Upper lobe of left lung (tissue), 6 donors: ENCODE data around the gene PRR7. TPM values are rescaled to one million over a fixed set of nuclear protein-coding genes. Genes with fewer than 3 reads are reported as not detected.

Experiments
- ATAC-seq, 2 donors: fragments of 200-7000 bp; cut with Tn5 transposase; one replicate each; pipeline ENCODE4 v1.9.1; 2022; ENCODE audit warnings: mild to moderate bottlenecking in 2 of 2, moderate library complexity in 2 of 2; ENCODE audit not compliant: low FRiP score in 2 of 2
- DNase-seq, 2 donors: peaks; one replicate each; pipeline ENCODE4 v3.0.0-alpha.2; 2019 to 2020
- H3K27ac ChIP-seq, 4 donors: fragments of 200-600 bp; sonication (generic); one replicate each; pipeline ENCODE4 v1.5.1; 2016 to 2019
- H3K27me3 ChIP-seq, 4 donors: fragments of 200-600 bp; sonication (generic); one replicate each; pipeline ENCODE4 v1.5.1; 2017 to 2019
- H3K36me3 ChIP-seq, 4 donors: fragments of 200-600 bp; sonication (generic); one replicate each; pipeline ENCODE4 v1.5.1; 2016 to 2019
- H3K4me1 ChIP-seq, 4 donors: fragments of 200-600 bp; sonication (generic); one replicate each; pipeline ENCODE4 v1.5.1; 2018 to 2019
- H3K4me3 ChIP-seq, 4 donors: fragments of 200-600 bp; sonication (generic); one replicate each; pipeline ENCODE4 v1.5.1; 2017 to 2019; ENCODE audit warnings: mild to moderate bottlenecking in 2 of 4, moderate library complexity in 1 of 4
- H3K9me3 ChIP-seq, 4 donors: fragments of 200-600 bp; sonication (generic); one replicate each; pipeline ENCODE4 v1.5.1; 2018 to 2019
- CTCF ChIP-seq, 6 experiments: fragments of 450-650 bp in 4 of 6; fragments of 200-600 bp in 2 of 6; sonication (generic) in 2 of 6; IDR thresholded peaks; one replicate each; pipeline ENCODE4 v1.5.1; 2016 to 2019; ENCODE audit warnings: antibody characterized with exemption in 6 of 6
- EP300 ChIP-seq, 4 donors: sonication (generic); formaldehyde crosslinking; IDR thresholded peaks; one replicate each; pipeline ENCODE4 v1.5.1; 2017; ENCODE audit warnings: antibody characterized with exemption in 4 of 4, control low read depth in 2 of 4
- POLR2A ChIP-seq, 4 donors: fragments of 450-650 bp; IDR thresholded peaks; one replicate each; pipeline ENCODE4 v1.5.1; 2016 to 2017; ENCODE audit warnings: antibody characterized with exemption in 4 of 4, mild to moderate bottlenecking in 2 of 4
- POLR2AphosphoS5 ChIP-seq, 2 donors: sonication (generic); formaldehyde crosslinking; IDR thresholded peaks; one replicate each; pipeline ENCODE4 v1.5.1; 2017; ENCODE audit warnings: antibody characterized with exemption in 2 of 2
- WGBS, 2 donors: methylation state at CpG; one replicate each; pipeline ENCODE4 v1.1.5; 2017 to 2018; 5-methylcytosine and 5-hydroxymethylcytosine counted together
- total RNA-seq, 6 donors: library from RNA; depleted of rRNA in 4 of 6; stranded (reverse); fragments of >200 nt in 4 of 6; gene quantifications; one replicate each; pipeline versions ENCODE4 v1.1.0 to v1.2.1, GENCODE V29; 2016 to 2021
- donor health status: DM: no; HTN: no; CAD: no; lungs with moderate emphysema.
- donor health status: DM: no; HTN: yes; CAD: no; lungs with severe emphysema.

The PRR7 gene
- total RNA-seq, 6 donors from 2014 or later, result 1.6 to 9.2 (median 3.4) TPM

DNA sequence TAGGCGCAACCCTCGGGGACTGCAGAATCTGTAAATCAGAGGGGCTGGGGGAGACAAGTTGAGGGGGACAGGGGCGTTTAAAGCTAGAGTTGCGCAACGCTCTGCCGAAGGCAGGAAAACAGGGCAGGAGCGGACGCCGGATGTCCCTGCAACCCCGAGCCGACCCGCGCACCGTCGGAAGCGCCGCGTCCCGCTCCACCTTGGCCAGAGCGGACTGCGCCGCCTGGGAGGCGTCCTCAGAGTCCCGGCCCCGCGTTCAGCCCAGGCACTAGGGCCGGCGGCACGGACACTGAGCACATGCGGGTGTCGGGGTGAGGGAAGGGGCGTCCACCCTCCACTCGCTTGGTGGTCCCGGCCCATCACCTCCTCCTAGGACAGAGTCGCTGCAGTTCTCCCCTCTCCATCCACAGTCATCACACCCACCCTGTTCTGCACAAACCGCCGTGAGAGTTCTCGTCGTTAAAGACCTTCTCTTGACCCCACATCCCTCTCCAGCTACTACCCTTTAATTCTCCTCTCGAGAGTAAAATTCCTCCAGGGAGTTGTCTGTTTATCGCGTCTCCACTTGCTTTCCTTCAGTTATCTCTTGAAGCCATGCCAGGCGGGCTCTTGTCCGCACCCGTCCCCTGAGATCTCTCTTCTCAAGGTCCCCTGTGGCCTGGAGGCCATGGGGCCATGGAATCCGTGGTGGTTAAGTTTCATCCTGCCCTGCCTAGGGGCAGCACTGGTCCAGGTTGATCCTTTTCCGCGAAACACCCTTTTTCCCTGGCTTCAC lies 51.6 kb downstream of the PRR7 start:
- no peaks in the 10 kb centered on the region for H3K27me3 ChIP-seq
- H3K27ac ChIP-seq, result peak overlapping the region; percentile 75 to 97 (median 86)
- peaks cover 0 to 2% (median 0%) of the 10 kb centered on the region in 4 donors for H3K36me3 ChIP-seq
- H3K9me3 ChIP-seq, result no peaks in the 10 kb centered on the region
- H3K4me3 ChIP-seq, result peak overlapping the region; percentile 36 to 89 (median 76)
- 9 to 16% methylated on average over 26 to 41 of the region's 48 CpGs for WGBS, 2 donors
- DNase-seq (peak; percentile 50 to 91), ATAC-seq (peak in 1 of 2 donors; percentile 13)
- peaks cover 45 to 54% (median 49%) of the 10 kb centered on the region in 4 donors for H3K4me1 ChIP-seq
- TF ChIP-seq CTCF (IDR thresholded peaks at IDR 0.05), result no peak
- TF ChIP-seq POLR2AphosphoS5 (IDR thresholded peaks at IDR 0.05), result no peak
- TF ChIP-seq EP300 (IDR thresholded peaks at IDR 0.05), result no peak
- TF ChIP-seq POLR2A (IDR thresholded peaks at IDR 0.05), result no peak

DNA sequence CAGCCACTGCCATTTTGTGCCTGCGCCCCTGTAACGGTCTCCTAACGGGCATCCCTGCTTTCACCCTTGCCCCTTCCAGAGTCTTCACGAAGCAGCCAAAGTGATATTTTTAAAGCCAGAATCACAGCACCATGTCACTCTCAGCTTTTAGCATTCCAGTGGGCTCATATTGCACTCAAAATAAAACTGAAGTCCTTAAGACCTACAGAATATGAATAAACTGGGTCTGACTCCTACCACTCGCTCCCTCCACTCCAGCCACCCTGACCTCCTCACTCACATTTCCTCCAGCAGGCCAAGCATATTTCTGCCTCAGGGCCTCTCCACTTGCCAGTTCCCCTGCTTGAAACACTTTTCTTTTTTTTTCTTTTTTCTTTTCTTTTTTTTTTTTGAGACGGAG lies 53.2 kb downstream of the PRR7 start:
- WGBS, 2 donors, result 77 to 82% methylated on average over 6 of the region's 6 CpGs
- no peak for ATAC-seq

DNA sequence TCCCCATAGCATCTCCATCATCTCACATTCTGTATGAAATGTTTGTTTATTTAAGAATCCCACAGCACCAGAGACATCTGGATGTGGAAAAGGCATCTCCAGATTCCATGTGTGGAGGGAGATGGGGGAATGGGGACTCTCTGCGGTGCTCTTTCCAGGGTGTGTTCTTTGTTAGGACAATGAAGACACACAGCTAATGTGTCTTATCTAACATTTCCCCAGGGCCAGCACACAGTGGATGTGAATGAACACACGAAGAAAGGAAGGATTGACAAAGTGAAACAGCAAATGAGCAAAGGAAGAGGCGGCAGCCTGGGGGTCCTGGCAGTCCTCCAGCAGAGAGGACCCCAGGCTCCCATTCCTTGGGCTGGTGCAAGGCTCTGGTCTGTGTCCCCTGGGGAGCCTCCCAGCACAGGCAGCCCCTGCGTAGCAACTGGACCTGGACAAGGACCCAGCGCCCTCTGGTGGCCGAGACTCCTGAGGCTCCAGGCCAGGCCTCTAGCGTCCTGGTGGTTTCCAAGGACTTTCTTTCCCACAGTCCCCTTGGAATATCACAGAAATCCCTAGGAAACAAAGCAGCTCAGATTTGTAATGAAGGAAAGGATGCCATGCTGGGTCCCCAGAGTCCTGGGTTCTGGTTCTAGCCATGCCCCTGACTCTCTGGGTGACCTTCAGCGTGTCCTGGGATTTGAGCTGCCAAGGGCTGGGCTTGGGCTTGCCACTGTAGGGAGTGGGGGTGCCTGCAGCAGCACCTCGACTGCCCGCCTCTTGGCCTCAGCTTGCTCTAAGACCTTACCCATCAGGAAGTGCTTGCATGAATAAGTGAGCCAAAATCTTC lies 54.3 kb downstream of the PRR7 start:
- DNase-seq (peak; percentile 91), ATAC-seq (peak; percentile 51)
- Histone ChIP-seq H3K4me1 (peaks cover 18 to 27% (median 24%) of the 10 kb centered on the region in 4 donors), H3K4me3 (no peak overlapping the region), H3K9me3 (no peaks in the 10 kb centered on the region), H3K27ac (no peak overlapping the region), H3K27me3 (no peaks in the 10 kb centered on the region), H3K36me3 (peaks cover 0 to 11% (median 6%) of the 10 kb centered on the region in 4 donors)
- TF ChIP-seq CTCF (IDR thresholded peaks at IDR 0.05) (peak; percentile 83 to 95 (median 89)), POLR2A (IDR thresholded peaks at IDR 0.05) (no peak)
- WGBS, 2 donors, result 21 to 22% methylated on average over 7 to 10 of the region's 10 CpGs

More for the DNA sequence above, 53.2 kb downstream of the PRR7 start:
- no peak for DNase-seq
- Histone ChIP-seq H3K36me3 (peaks cover 0 to 11% (median 5%) of the 10 kb centered on the region in 4 donors), H3K27me3 (no peaks in the 10 kb centered on the region), H3K27ac (no peak overlapping the region), H3K4me1 (peaks cover 29 to 38% (median 34%) of the 10 kb centered on the region in 4 donors), H3K4me3 (no peak overlapping the region), H3K9me3 (no peaks in the 10 kb centered on the region)
- TF ChIP-seq EP300 (IDR thresholded peaks at IDR 0.05), result no peak
- no peak for TF ChIP-seq POLR2AphosphoS5 (IDR thresholded peaks at IDR 0.05)
- no peak for TF ChIP-seq POLR2A (IDR thresholded peaks at IDR 0.05)
- TF ChIP-seq CTCF (IDR thresholded peaks at IDR 0.05), result no peak

DNA sequence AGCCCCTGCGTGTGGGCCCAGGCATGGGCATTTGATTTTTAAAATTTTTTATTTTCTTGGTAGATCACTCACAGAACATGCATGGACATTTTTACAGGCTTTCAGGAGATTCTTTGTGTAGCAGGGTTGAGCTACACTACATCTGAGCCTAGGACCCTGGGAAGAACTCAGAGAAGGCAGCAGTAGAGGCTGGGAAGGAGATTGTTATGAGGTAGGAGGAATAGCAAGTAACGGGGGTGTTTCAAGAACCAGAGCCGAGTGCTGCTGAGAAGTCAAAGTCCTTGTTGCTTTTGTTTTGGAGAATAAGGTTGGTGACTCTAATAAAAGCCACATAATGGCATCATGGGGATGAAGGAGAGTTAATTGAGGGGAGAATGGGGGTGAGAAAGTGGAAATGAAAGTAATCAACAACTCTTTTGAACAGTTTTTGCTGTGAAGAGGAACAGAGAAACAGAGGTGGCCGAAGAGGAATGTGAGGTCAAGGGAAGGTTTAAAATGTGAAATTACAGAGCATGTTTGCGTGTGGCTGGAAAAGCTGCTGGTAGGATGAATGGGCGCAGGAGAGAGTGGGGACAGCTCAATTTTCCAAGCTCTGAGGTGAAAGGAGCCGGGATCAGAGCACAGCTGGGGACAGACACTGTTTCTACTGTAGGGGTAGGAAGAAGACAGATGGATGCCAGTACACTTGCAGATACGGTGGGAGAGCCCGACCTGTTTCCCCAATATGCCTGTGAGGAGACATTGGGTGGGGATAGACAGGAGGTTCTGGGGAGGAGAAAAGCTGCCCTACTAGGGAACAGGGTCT lies 55.5 kb downstream of the PRR7 start:
- DNase-seq, result no peak
- no peak for ATAC-seq
- Histone ChIP-seq H3K27ac (no peak overlapping the region), H3K36me3 (peaks cover 0 to 11% (median 6%) of the 10 kb centered on the region in 4 donors), H3K9me3 (no peaks in the 10 kb centered on the region), H3K4me3 (no peak overlapping the region), H3K27me3 (no peaks in the 10 kb centered on the region), H3K4me1 (peaks cover 10 to 16% (median 14%) of the 10 kb centered on the region in 4 donors)
- TF ChIP-seq EP300 (IDR thresholded peaks at IDR 0.05), result no peak
- no peak for TF ChIP-seq POLR2AphosphoS5 (IDR thresholded peaks at IDR 0.05)
- TF ChIP-seq CTCF (IDR thresholded peaks at IDR 0.05), result no peak
- TF ChIP-seq POLR2A (IDR thresholded peaks at IDR 0.05), result no peak
- 67 to 70% methylated on average over 9 of the region's 9 CpGs for WGBS, 2 donors
